Measurements from ENCODE around the gene CLTB. TPM values are rescaled to one million over a fixed set of nuclear protein-coding genes. Genes with fewer than 3 reads are reported as not detected.

CLTB gene
- total and polyA plus RNA-seq, 4 donors, result 14.2 to 49.4 (median 38.6) TPM

GRCh38 chr5:176397736-176398420 lies 18.5 kb downstream of the CLTB start:
- H3K4me1 ChIP-seq (ENCODE audit: control insufficient read depth in 4 of 4, insufficient read depth in 4 of 4, low read length in 3 of 4), result peaks cover 0 to 3% (median 2%) of the 10 kb centered on the region in 4 donors
- H3K36me3 ChIP-seq (ENCODE audit: control insufficient read depth in 4 of 4, insufficient read depth in 3 of 4, low read depth in 1 of 4, low read length in 3 of 4), result peaks cover 0 to 12% (median 5%) of the 10 kb centered on the region in 4 donors
- 96% methylated on average over 18 of the region's 18 CpGs for WGBS
- no peaks in the 10 kb centered on the region for H3K27me3 ChIP-seq (ENCODE audit: control insufficient read depth in 4 of 4, insufficient read depth in 4 of 4, low read length in 3 of 4)
- H3K9ac ChIP-seq (ENCODE audit: low read depth in 1 of 2, low read length in 2 of 2), result no peak overlapping the region
- no peak overlapping the region for H3K27ac ChIP-seq (ENCODE audit: low read depth in 1 of 2, low read length in 2 of 2)
- H3K4me3 ChIP-seq (ENCODE audit: low read depth in 1 of 3, low read length in 3 of 3), result no peak overlapping the region
- no peaks in the 10 kb centered on the region for H3K9me3 ChIP-seq (ENCODE audit: control insufficient read depth in 4 of 4, low read length in 3 of 4)
- no peak for TF ChIP-seq RXRA (IDR thresholded peaks at IDR 0.05)
- no peak for DNase-seq (ENCODE audit: low spot score)

- no peak overlapping the region for H3K4me3 ChIP-seq (ENCODE audit: low read depth in 1 of 3, low read length in 3 of 3)
- no peaks in the 10 kb centered on the region for H3K9me3 ChIP-seq (ENCODE audit: control insufficient read depth in 4 of 4, low read length in 3 of 4)
- no peak overlapping the region for H3K9ac ChIP-seq (ENCODE audit: low read depth in 1 of 2, low read length in 2 of 2)
- peaks cover 0 to 17% (median 6%) of the 10 kb centered on the region in 4 donors for H3K36me3 ChIP-seq (ENCODE audit: control insufficient read depth in 4 of 4, insufficient read depth in 3 of 4, low read depth in 1 of 4, low read length in 3 of 4)
- TF ChIP-seq JUND (IDR thresholded peaks at IDR 0.05) (no peak), RAD21 (IDR thresholded peaks at IDR 0.05) (no peak)
- no peak for DNase-seq (ENCODE audit: low spot score)
- no peaks in the 10 kb centered on the region for H3K4me1 ChIP-seq (ENCODE audit: control insufficient read depth in 4 of 4, insufficient read depth in 4 of 4, low read length in 3 of 4)
- 77% methylated on average over 6 of the region's 6 CpGs for WGBS
- no peaks in the 10 kb centered on the region for H3K27me3 ChIP-seq (ENCODE audit: control insufficient read depth in 4 of 4, insufficient read depth in 4 of 4, low read length in 3 of 4)
- H3K27ac ChIP-seq (ENCODE audit: low read depth in 1 of 2, low read length in 2 of 2), result no peak overlapping the region
Observed at GRCh38 chr5:176396330-176396729, 20.0 kb downstream of the CLTB start.

GRCh38 chr5:176394881-176395675 lies 21.3 kb downstream of the CLTB start:
- Histone ChIP-seq H3K4me1 (ENCODE audit: control insufficient read depth in 4 of 4, insufficient read depth in 4 of 4, low read length in 3 of 4) (no peaks in the 10 kb centered on the region), H3K27me3 (ENCODE audit: control insufficient read depth in 4 of 4, insufficient read depth in 4 of 4, low read length in 3 of 4) (no peaks in the 10 kb centered on the region), H3K36me3 (ENCODE audit: control insufficient read depth in 4 of 4, insufficient read depth in 3 of 4, low read depth in 1 of 4, low read length in 3 of 4) (peaks cover 0 to 19% (median 6%) of the 10 kb centered on the region in 4 donors), H3K9me3 (ENCODE audit: control insufficient read depth in 4 of 4, low read length in 3 of 4) (no peaks in the 10 kb centered on the region), H3K27ac (ENCODE audit: low read depth in 1 of 2, low read length in 2 of 2) (no peak overlapping the region), H3K9ac (ENCODE audit: low read depth in 1 of 2, low read length in 2 of 2) (no peak overlapping the region), H3K4me3 (ENCODE audit: low read depth in 1 of 3, low read length in 3 of 3) (no peak overlapping the region)
- 92% methylated on average over 11 of the region's 11 CpGs for WGBS
- DNase-seq (ENCODE audit: low spot score), result no peak
- no peak for TF ChIP-seq NR2F2 (IDR thresholded peaks at IDR 0.05)
- TF ChIP-seq HNF4G (IDR thresholded peaks at IDR 0.05), result no peak
- no peak for TF ChIP-seq JUND (IDR thresholded peaks at IDR 0.05)
- no peak for TF ChIP-seq SP1 (IDR thresholded peaks at IDR 0.05)
- no peak for TF ChIP-seq YY1 (IDR thresholded peaks at IDR 0.05)
- TF ChIP-seq CTCF (IDR thresholded peaks at IDR 0.05; ENCODE audit: low read depth, low read length, missing input control), result no peak
- no peak for TF ChIP-seq GABPA (IDR thresholded peaks at IDR 0.05 in 1 of 2, conservative IDR thresholded peaks at IDR 0.05 in 1 of 2)
- no peak for TF ChIP-seq HNF4A (conservative IDR thresholded peaks at IDR 0.05)
- TF ChIP-seq RXRA (IDR thresholded peaks at IDR 0.05), result no peak
- TF ChIP-seq RAD21 (IDR thresholded peaks at IDR 0.05), result no peak
- no peak for TF ChIP-seq EGR1 (IDR thresholded peaks at IDR 0.05; ENCODE audit: low read depth in 2 of 2)
- TF ChIP-seq FOXA1 (IDR thresholded peaks at IDR 0.05), result no peak
- no peak for TF ChIP-seq REST (IDR thresholded peaks at IDR 0.05)

Data from liver (tissue), 9 donors.